ENCODE measurements around the gene ALOX15B. TPM values are rescaled to one million over a fixed set of nuclear protein-coding genes. Genes with fewer than 3 reads are reported as not detected.

The ALOX15B gene
- total and polyA plus RNA-seq, 2 of the 13 experiments (the other 11 are each of a cell fraction or from before 2014, with no cell fraction given), result not detected

- no peaks in the 10 kb centered on the region for H3K79me2 ChIP-seq (ENCODE audit: insufficient read depth, low read length)
- H2AFZ ChIP-seq (ENCODE audit: low read length), result no peak overlapping the region
- in situ Hi-C loops (cut with HindIII; ENCODE audit: extremely low pct_ligation_motif_present, low pct_unique_long_range_greater_than_20kb) (no loop called here), intact Hi-C loops (cut with micrococcal nuclease; ENCODE audit: unreplicated experiment) (loop anchor here (5.0 kb wide), 1 partner anchor 36 kb away; the partner anchor contains the start of gene ALOXE3)
- H3K4me1 ChIP-seq (ENCODE audit: insufficient read depth, low read length), result peaks cover 24% of the 10 kb centered on the region
- H3K36me3 ChIP-seq (replicated peaks in 1 of 2; ENCODE audit: control insufficient read depth in 1 of 2, insufficient read depth in 2 of 2, low read length in 2 of 2), result no peaks in the 10 kb centered on the region
- peaks cover 6 to 45% of the 10 kb centered on the region in 2 experiments; a peak in 4 of 5 replicates for H3K27me3 ChIP-seq (ENCODE audit: control insufficient read depth in 1 of 2, insufficient read depth in 2 of 2, low read length in 2 of 2)
- no peak overlapping the region for H3K9ac ChIP-seq (ENCODE audit: insufficient read depth, low read depth, low read length)
- peak overlapping the region; percentile 94; the same call in 1 of the 2 replicates for H3K4me2 ChIP-seq (ENCODE audit: low read depth, low read length)
- H3K9me3 ChIP-seq (ENCODE audit: low read length), result no peaks in the 10 kb centered on the region
- TF ChIP-seq NCOA1 (CRISPR knock-in tag; IDR thresholded peaks at IDR 0.05), result no peak
- TF ChIP-seq ZNF431 (CRISPR knock-in tag; IDR thresholded peaks at IDR 0.05; ENCODE audit: borderline replicate concordance, low read depth), result no peak
- no peak for TF ChIP-seq FOXJ3 (CRISPR knock-in tag; IDR thresholded peaks at IDR 0.05; ENCODE audit: borderline replicate concordance)
- TF ChIP-seq TRIM24 (CRISPR knock-in tag; IDR thresholded peaks at IDR 0.05), result no peak
- no peak for TF ChIP-seq TCF12 (IDR thresholded peaks at IDR 0.05)
- TF ChIP-seq TCF12 (CRISPR knock-in tag; IDR thresholded peaks at IDR 0.05), result no peak
- TF ChIP-seq ZNF263 (CRISPR knock-in tag; IDR thresholded peaks at IDR 0.05), result peak; percentile 53; the same call in 1 of the 2 replicates
- TF ChIP-seq HOXA9 (CRISPR knock-in tag; IDR thresholded peaks at IDR 0.05; ENCODE audit: borderline replicate concordance), result no peak
- no peaks in the 10 kb centered on the region for H4K20me1 ChIP-seq (ENCODE audit: insufficient read depth, low read length)
- BruUV-seq (replicated peaks), result no TSS peak
- 72% methylated on average over 11 of the region's 17 CpGs for WGBS (ENCODE audit: low lambda C conversion rate)
- DNase-seq (ENCODE audit: low spot score), result no peak
- ATAC-seq, result no peak
- ChIA-PET CTCF (ENCODE audit: low intra/inter-chr PET ratio, low total read pairs) (interaction anchor here (1.3 kb wide), 1 partner anchor 30 kb away, joined by 4 read pairs; no protein-coding TSS in a partner anchor), POLR2A (no interaction called here)
- FAIRE-seq, result no peak
- no peak overlapping the region for H3K4me3 ChIP-seq (replicated peaks in 1 of 3; ENCODE audit: insufficient read depth in 1 of 3, low read depth in 2 of 3, low read length in 3 of 3)
- no peak overlapping the region for H3K27ac ChIP-seq (ENCODE audit: extremely low read length, insufficient read depth, low read length)
Observed at GRCh38 chr17:8080799-8081219, 42.0 kb downstream of the ALOX15B start.

GRCh38 chr17:8081876-8082275, 43.0 kb downstream of the ALOX15B start:
- CTCF ChIA-PET (ENCODE audit: low intra/inter-chr PET ratio, low total read pairs), result interaction anchor here (1.3 kb wide), 1 partner anchor 29 kb away, joined by 4 read pairs; no protein-coding TSS in a partner anchor
- Histone ChIP-seq H3K4me2 (ENCODE audit: low read depth, low read length) (no peak overlapping the region), H3K27ac (ENCODE audit: extremely low read length, insufficient read depth, low read length) (no peak overlapping the region), H3K36me3 (replicated peaks in 1 of 2; ENCODE audit: control insufficient read depth in 1 of 2, insufficient read depth in 2 of 2, low read length in 2 of 2) (no peaks in the 10 kb centered on the region), H3K4me1 (ENCODE audit: insufficient read depth, low read length) (peaks cover 24% of the 10 kb centered on the region), H3K79me2 (ENCODE audit: insufficient read depth, low read length) (no peaks in the 10 kb centered on the region), H2AFZ (ENCODE audit: low read length) (no peak overlapping the region), H3K9ac (ENCODE audit: insufficient read depth, low read depth, low read length) (no peak overlapping the region), H4K20me1 (ENCODE audit: insufficient read depth, low read length) (no peaks in the 10 kb centered on the region), H3K4me3 (replicated peaks in 1 of 3; ENCODE audit: insufficient read depth in 1 of 3, low read depth in 2 of 3, low read length in 3 of 3) (no peak overlapping the region), H3K27me3 (ENCODE audit: control insufficient read depth in 1 of 2, insufficient read depth in 2 of 2, low read length in 2 of 2) (peaks cover 7 to 46% of the 10 kb centered on the region in 2 experiments; a peak in 4 of 5 replicates), H3K9me3 (ENCODE audit: low read length) (no peaks in the 10 kb centered on the region)
- ATAC-seq, result no peak
- WGBS (ENCODE audit: low lambda C conversion rate), result 82% methylated on average over 3 of the region's 3 CpGs
- no peak for TF ChIP-seq ZNF331 (CRISPR knock-in tag; IDR thresholded peaks at IDR 0.05)
- intact Hi-C loops (cut with micrococcal nuclease; ENCODE audit: unreplicated experiment) (loop anchor here (5.0 kb wide), 1 partner anchor 35 kb away; the partner anchor contains the start of gene ALOXE3), in situ Hi-C loops (cut with HindIII; ENCODE audit: extremely low pct_ligation_motif_present, low pct_unique_long_range_greater_than_20kb) (no loop called here)
- BruUV-seq (replicated peaks), result no TSS peak
- DNase-seq (ENCODE audit: low spot score), result no peak
- POLR2A ChIA-PET, result no interaction called here
- FAIRE-seq, result no peak
